Esophagus squamous epithelium (tissue), 4 donors: ENCODE results near the gene POP7.
"Not testable (repeated sequence)": the region's sequence is repeated elsewhere in the genome, so short reads cannot be mapped to it uniquely, and the experiment has no call there.

Experiments
- POLR2A ChIP-seq, 4 donors: fragments of 450-650 bp; IDR thresholded peaks; one replicate each; pipeline ENCODE4 v1.6.1; 2017; ENCODE audit warnings: antibody characterized with exemption in 4 of 4, mild to moderate bottlenecking in 4 of 4, moderate library complexity in 3 of 4
- TF ChIP-seq, protein P1 (sequence below), 6 experiments: fragments of 450-650 bp in 4 of 6; fragments of 200-600 bp in 2 of 6; sonication (generic) in 2 of 6; IDR thresholded peaks; one replicate each; pipeline ENCODE4 v1.5.1; 2016 to 2019; ENCODE audit warnings: antibody characterized with exemption in 6 of 6, mild to moderate bottlenecking in 4 of 6, moderate library complexity in 4 of 6

DNA sequence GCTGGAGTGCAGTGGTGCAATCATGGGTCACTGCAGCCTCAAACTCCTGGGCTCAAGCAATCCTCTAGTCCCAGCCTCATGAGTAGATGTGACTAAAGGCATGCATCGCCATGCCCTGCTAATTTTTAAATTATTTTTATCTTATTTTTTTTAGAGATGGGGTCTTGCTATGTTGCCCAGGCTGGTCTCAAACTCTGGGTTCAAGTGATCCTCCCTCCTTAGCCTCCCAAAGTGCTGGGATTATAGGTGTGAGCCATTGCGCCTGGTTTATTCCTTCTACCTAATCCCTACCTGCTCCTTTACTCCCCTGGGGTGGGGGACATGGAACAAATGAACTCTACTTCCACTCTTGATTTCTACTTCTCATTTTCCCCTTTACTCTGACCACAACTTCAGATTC lies 18.4 kb downstream of the POP7 start:
- TF ChIP-seq, protein P1, sequence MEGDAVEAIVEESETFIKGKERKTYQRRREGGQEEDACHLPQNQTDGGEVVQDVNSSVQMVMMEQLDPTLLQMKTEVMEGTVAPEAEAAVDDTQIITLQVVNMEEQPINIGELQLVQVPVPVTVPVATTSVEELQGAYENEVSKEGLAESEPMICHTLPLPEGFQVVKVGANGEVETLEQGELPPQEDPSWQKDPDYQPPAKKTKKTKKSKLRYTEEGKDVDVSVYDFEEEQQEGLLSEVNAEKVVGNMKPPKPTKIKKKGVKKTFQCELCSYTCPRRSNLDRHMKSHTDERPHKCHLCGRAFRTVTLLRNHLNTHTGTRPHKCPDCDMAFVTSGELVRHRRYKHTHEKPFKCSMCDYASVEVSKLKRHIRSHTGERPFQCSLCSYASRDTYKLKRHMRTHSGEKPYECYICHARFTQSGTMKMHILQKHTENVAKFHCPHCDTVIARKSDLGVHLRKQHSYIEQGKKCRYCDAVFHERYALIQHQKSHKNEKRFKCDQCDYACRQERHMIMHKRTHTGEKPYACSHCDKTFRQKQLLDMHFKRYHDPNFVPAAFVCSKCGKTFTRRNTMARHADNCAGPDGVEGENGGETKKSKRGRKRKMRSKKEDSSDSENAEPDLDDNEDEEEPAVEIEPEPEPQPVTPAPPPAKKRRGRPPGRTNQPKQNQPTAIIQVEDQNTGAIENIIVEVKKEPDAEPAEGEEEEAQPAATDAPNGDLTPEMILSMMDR (IDR thresholded peaks at IDR 0.05): not testable (repeated sequence)
- not testable (repeated sequence) for TF ChIP-seq POLR2A (IDR thresholded peaks at IDR 0.05)
